ENCODE results near the gene SMIM35.

- TF ChIP-seq NFAT5 (CRISPR knock-in tag; IDR thresholded peaks at IDR 0.05) (no peak), ZNF691 (CRISPR knock-in tag; IDR thresholded peaks at IDR 0.05; ENCODE audit: borderline replicate concordance, low read depth) (no peak)
Observed at GRCh38 chr11:117961896-117962295, 124.9 kb downstream of the SMIM35 start.
